ENCODE data around the gene ROBO4.

Gene ROBO4

DNA sequence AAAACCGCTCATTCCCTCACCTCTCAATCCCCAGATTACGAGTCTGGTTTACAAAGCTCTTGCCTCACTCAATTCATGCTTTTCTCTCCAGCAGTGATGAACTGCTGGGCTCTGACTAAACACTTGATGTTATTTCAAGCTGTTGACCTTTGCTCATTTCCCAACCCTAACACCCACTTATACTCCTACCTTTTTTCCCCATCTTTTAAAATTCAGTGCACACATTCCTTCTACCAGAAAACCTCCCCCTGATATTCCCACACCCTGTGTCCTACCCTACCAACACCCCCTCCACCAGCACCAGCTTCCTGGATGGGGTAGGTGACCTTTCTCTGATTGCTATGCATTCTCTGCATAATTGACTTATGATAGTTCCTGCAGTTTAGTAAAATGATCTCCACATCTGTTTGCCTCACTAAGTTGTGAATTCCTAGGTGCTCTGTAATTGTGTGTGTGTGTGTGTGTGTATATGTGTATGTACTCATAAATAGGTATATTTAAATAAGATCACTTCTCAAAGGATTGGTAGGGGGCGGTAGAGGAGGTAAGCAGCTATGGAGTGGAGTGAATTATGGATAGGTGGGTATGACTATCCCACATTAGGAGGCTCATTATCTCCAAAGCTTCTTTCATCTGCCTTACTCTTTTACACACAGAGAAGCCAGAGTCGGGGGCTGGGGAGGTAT lies 37.3 kb upstream of the ROBO4 start:
- Histone ChIP-seq H4K20me1 (ENCODE audit: low read depth, low read length) (no peaks in the 10 kb centered on the region), H3K36me3 (ENCODE audit: low read length) (no peaks in the 10 kb centered on the region), H3K27ac (ENCODE audit: low read depth, low read length) (no peak overlapping the region), H3K9me3 (ENCODE audit: insufficient read depth, low read length) (no peaks in the 10 kb centered on the region), H3K4me2 (ENCODE audit: low read depth, low read length, poor library complexity, severe bottlenecking) (no peak overlapping the region), H3K9me2 (replicated peaks; ENCODE audit: insufficient read depth, low read length) (no peaks in the 10 kb centered on the region), H2AFZ (ENCODE audit: low read depth, low read length, severe bottlenecking) (no peak overlapping the region), H3K79me2 (ENCODE audit: insufficient read depth, low read length) (no peaks in the 10 kb centered on the region), H3F3A (ENCODE audit: insufficient read depth) (no peaks in the 10 kb centered on the region), H3K9ac (ENCODE audit: low read length) (no peak overlapping the region), H3K4me3 (ENCODE audit: insufficient read depth, low read length, poor library complexity, severe bottlenecking) (no peak overlapping the region), H3K27me3 (ENCODE audit: low read length) (no peaks in the 10 kb centered on the region)
- TF ChIP-seq CTCF (IDR thresholded peaks at IDR 0.05; ENCODE audit: insufficient read depth, low read length, poor library complexity, severe bottlenecking) (no peak), EZH2phosphoT487 (conservative IDR thresholded peaks at IDR 0.05; ENCODE audit: low read length) (no peak)

- no peak overlapping the region for H3K4me2 ChIP-seq (ENCODE audit: low read depth, low read length, poor library complexity, severe bottlenecking)
Measured at GRCh38 chr11:124930799-124931198, 33.1 kb upstream of the ROBO4 start.

GRCh38 chr11:124928942-124929665 lies 31.4 kb upstream of the ROBO4 start:
- Histone ChIP-seq H2AFZ (ENCODE audit: low read depth, low read length, severe bottlenecking) (no peak overlapping the region), H3K4me2 (ENCODE audit: low read depth, low read length, poor library complexity, severe bottlenecking) (no peak overlapping the region), H3K36me3 (ENCODE audit: low read length) (no peaks in the 10 kb centered on the region), H3K27ac (ENCODE audit: low read depth, low read length) (no peak overlapping the region), H3K9me3 (ENCODE audit: insufficient read depth, low read length) (no peaks in the 10 kb centered on the region), H4K20me1 (ENCODE audit: low read depth, low read length) (no peaks in the 10 kb centered on the region), H3F3A (ENCODE audit: insufficient read depth) (no peaks in the 10 kb centered on the region), H3K4me3 (ENCODE audit: insufficient read depth, low read length, poor library complexity, severe bottlenecking) (no peak overlapping the region), H3K9me2 (replicated peaks; ENCODE audit: insufficient read depth, low read length) (no peaks in the 10 kb centered on the region), H3K27me3 (ENCODE audit: low read length) (no peaks in the 10 kb centered on the region), H3K9ac (ENCODE audit: low read length) (no peak overlapping the region), H3K79me2 (ENCODE audit: insufficient read depth, low read length) (no peaks in the 10 kb centered on the region)
- TF ChIP-seq EZH2phosphoT487 (conservative IDR thresholded peaks at IDR 0.05; ENCODE audit: low read length) (no peak), CTCF (IDR thresholded peaks at IDR 0.05; ENCODE audit: insufficient read depth, low read length, poor library complexity, severe bottlenecking) (no peak)

More at GRCh38 chr11:124930799-124931198, 33.1 kb upstream of the ROBO4 start:
- H3K27me3 ChIP-seq (ENCODE audit: low read length) = no peaks in the 10 kb centered on the region
- H3K9ac ChIP-seq (ENCODE audit: low read length) = no peak overlapping the region
- H3K27ac ChIP-seq (ENCODE audit: low read depth, low read length) = no peak overlapping the region
- H3K36me3 ChIP-seq (ENCODE audit: low read length) = no peaks in the 10 kb centered on the region
- H3K4me3 ChIP-seq (ENCODE audit: insufficient read depth, low read length, poor library complexity, severe bottlenecking) = no peak overlapping the region
- H3K79me2 ChIP-seq (ENCODE audit: insufficient read depth, low read length) = no peaks in the 10 kb centered on the region
- no peak overlapping the region for H2AFZ ChIP-seq (ENCODE audit: low read depth, low read length, severe bottlenecking)
- TF ChIP-seq CTCF (IDR thresholded peaks at IDR 0.05; ENCODE audit: insufficient read depth, low read length, poor library complexity, severe bottlenecking) = no peak
- TF ChIP-seq EZH2phosphoT487 (conservative IDR thresholded peaks at IDR 0.05; ENCODE audit: low read length) = no peak
- no peaks in the 10 kb centered on the region for H4K20me1 ChIP-seq (ENCODE audit: low read depth, low read length)
- no peaks in the 10 kb centered on the region for H3K9me2 ChIP-seq (replicated peaks; ENCODE audit: insufficient read depth, low read length)
- no peaks in the 10 kb centered on the region for H3K9me3 ChIP-seq (ENCODE audit: insufficient read depth, low read length)
- no peaks in the 10 kb centered on the region for H3F3A ChIP-seq (ENCODE audit: insufficient read depth)

Measured in SU-DHL-6 (cell line).